HUES48 (cell line): ENCODE measurements around the gene CAPN9.

Experiments
- H3K27ac ChIP-seq: one replicate; pipeline ENCODE4 v1.7.0; 2013; ENCODE audit warnings: low read depth, low read length, inconsistent platforms
- H3K27me3 ChIP-seq: 2 replicates; pipeline ENCODE4 v1.6.1; 2013; ENCODE audit warnings: mild to moderate bottlenecking, low read length; ENCODE audit not compliant: control insufficient read depth, insufficient read depth
- H3K36me3 ChIP-seq: 2 replicates; pipeline ENCODE4 v1.6.1; 2013; ENCODE audit warnings: low read length; ENCODE audit not compliant: control insufficient read depth, insufficient read depth
- H3K4me1 ChIP-seq: 2 replicates; pipeline ENCODE4 v1.6.1; 2013; ENCODE audit warnings: mild to moderate bottlenecking, low read length; ENCODE audit not compliant: control insufficient read depth, insufficient read depth
- H3K4me3 ChIP-seq: 2 replicates; pipeline ENCODE4 v1.5.1; 2013; ENCODE audit warnings: mild to moderate bottlenecking, low read depth, low read length
- H3K9ac ChIP-seq: 2 replicates; pipeline ENCODE4 v1.6.1; 2013; ENCODE audit warnings: mild to moderate bottlenecking, low read depth, low read length, moderate library complexity
- H3K9me3 ChIP-seq: 2 replicates; pipeline ENCODE4 v1.6.1; 2013; ENCODE audit warnings: low read length; ENCODE audit not compliant: control insufficient read depth, insufficient read depth

Gene CAPN9

GRCh38 chr1:230821346-230821745 lies 74.2 kb downstream of the CAPN9 start:
- Histone ChIP-seq H3K27me3 (no peaks in the 10 kb centered on the region), H3K36me3 (no peaks in the 10 kb centered on the region), H3K27ac (no peak overlapping the region), H3K4me3 (no peak overlapping the region), H3K9me3 (no peaks in the 10 kb centered on the region), H3K9ac (no peak overlapping the region), H3K4me1 (no peaks in the 10 kb centered on the region)

GRCh38 chr1:230822092-230822581 lies 74.9 kb downstream of the CAPN9 start:
- H3K27ac ChIP-seq: no peak overlapping the region
- no peaks in the 10 kb centered on the region for H3K27me3 ChIP-seq
- H3K4me1 ChIP-seq: no peaks in the 10 kb centered on the region
- H3K4me3 ChIP-seq: no peak overlapping the region
- no peak overlapping the region for H3K9ac ChIP-seq
- H3K9me3 ChIP-seq: no peaks in the 10 kb centered on the region
- H3K36me3 ChIP-seq: no peaks in the 10 kb centered on the region

GRCh38 chr1:230823426-230823825 lies 76.2 kb downstream of the CAPN9 start:
- Histone ChIP-seq H3K4me1 (no peaks in the 10 kb centered on the region), H3K9me3 (no peaks in the 10 kb centered on the region), H3K4me3 (no peak overlapping the region), H3K9ac (no peak overlapping the region), H3K27ac (no peak overlapping the region), H3K36me3 (no peaks in the 10 kb centered on the region), H3K27me3 (no peaks in the 10 kb centered on the region)

GRCh38 chr1:230823931-230824381 lies 76.8 kb downstream of the CAPN9 start:
- no peaks in the 10 kb centered on the region for H3K4me1 ChIP-seq
- H3K27me3 ChIP-seq: no peaks in the 10 kb centered on the region
- H3K4me3 ChIP-seq: no peak overlapping the region
- H3K9ac ChIP-seq: no peak overlapping the region
- no peak overlapping the region for H3K27ac ChIP-seq
- no peaks in the 10 kb centered on the region for H3K36me3 ChIP-seq
- no peaks in the 10 kb centered on the region for H3K9me3 ChIP-seq

- Histone ChIP-seq H3K36me3 (no peaks in the 10 kb centered on the region), H3K9ac (no peak overlapping the region), H3K27ac (no peak overlapping the region), H3K9me3 (no peaks in the 10 kb centered on the region), H3K4me1 (no peaks in the 10 kb centered on the region), H3K27me3 (no peaks in the 10 kb centered on the region), H3K4me3 (no peak overlapping the region)
Observed at GRCh38 chr1:230824551-230824918, 77.3 kb downstream of the CAPN9 start.

GRCh38 chr1:230824919-230825721 lies 77.9 kb downstream of the CAPN9 start:
- Histone ChIP-seq H3K4me1 (no peaks in the 10 kb centered on the region), H3K27ac (no peak overlapping the region)

GRCh38 chr1:230825761-230826160 lies 78.6 kb downstream of the CAPN9 start:
- Histone ChIP-seq H3K4me3 (no peak overlapping the region), H3K27me3 (no peaks in the 10 kb centered on the region), H3K9me3 (no peaks in the 10 kb centered on the region), H3K36me3 (no peaks in the 10 kb centered on the region), H3K4me1 (no peaks in the 10 kb centered on the region), H3K27ac (no peak overlapping the region), H3K9ac (no peak overlapping the region)

More at GRCh38 chr1:230824919-230825721, 77.9 kb downstream of the CAPN9 start:
- H3K9ac ChIP-seq: no peak overlapping the region
- H3K4me3 ChIP-seq: no peak overlapping the region
- no peaks in the 10 kb centered on the region for H3K36me3 ChIP-seq
- no peaks in the 10 kb centered on the region for H3K27me3 ChIP-seq
- no peaks in the 10 kb centered on the region for H3K9me3 ChIP-seq

GRCh38 chr1:230826166-230826875 lies 79.1 kb downstream of the CAPN9 start:
- H3K9ac ChIP-seq: no peak overlapping the region
- H3K9me3 ChIP-seq: no peaks in the 10 kb centered on the region
- no peak overlapping the region for H3K4me3 ChIP-seq
- no peak overlapping the region for H3K27ac ChIP-seq
- no peaks in the 10 kb centered on the region for H3K4me1 ChIP-seq
- H3K27me3 ChIP-seq: no peaks in the 10 kb centered on the region
- H3K36me3 ChIP-seq: no peaks in the 10 kb centered on the region

GRCh38 chr1:230827081-230827681 lies 80.0 kb downstream of the CAPN9 start:
- H3K27me3 ChIP-seq: no peaks in the 10 kb centered on the region
- no peaks in the 10 kb centered on the region for H3K4me1 ChIP-seq
- H3K9me3 ChIP-seq: no peaks in the 10 kb centered on the region
- H3K27ac ChIP-seq: no peak overlapping the region
- H3K9ac ChIP-seq: no peak overlapping the region
- no peak overlapping the region for H3K4me3 ChIP-seq
- no peaks in the 10 kb centered on the region for H3K36me3 ChIP-seq

- no peak overlapping the region for H3K27ac ChIP-seq
- no peaks in the 10 kb centered on the region for H3K27me3 ChIP-seq
- no peak overlapping the region for H3K9ac ChIP-seq
- H3K36me3 ChIP-seq: no peaks in the 10 kb centered on the region
- H3K9me3 ChIP-seq: no peaks in the 10 kb centered on the region
- H3K4me3 ChIP-seq: no peak overlapping the region
- H3K4me1 ChIP-seq: no peaks in the 10 kb centered on the region
Observed at GRCh38 chr1:230827801-230828200, 80.6 kb downstream of the CAPN9 start.

GRCh38 chr1:230828421-230828820 lies 81.2 kb downstream of the CAPN9 start:
- H3K27me3 ChIP-seq: no peaks in the 10 kb centered on the region
- no peak overlapping the region for H3K9ac ChIP-seq
- no peaks in the 10 kb centered on the region for H3K4me1 ChIP-seq
- no peaks in the 10 kb centered on the region for H3K9me3 ChIP-seq
- no peaks in the 10 kb centered on the region for H3K36me3 ChIP-seq
- no peak overlapping the region for H3K27ac ChIP-seq
- H3K4me3 ChIP-seq: no peak overlapping the region
